Breast epithelium (tissue), 3 donors: ENCODE data around the gene MYH9.

Experiments used
- POLR2A ChIP-seq: fragments of 450-650 bp; IDR thresholded peaks from one replicate; pipeline ENCODE4 v1.6.1; 2016; ENCODE audit warnings: antibody characterized with exemption, mild to moderate bottlenecking, moderate library complexity
- POLR2AphosphoS5 ChIP-seq, 3 donors: sonication (generic); formaldehyde crosslinking; IDR thresholded peaks; one replicate each; pipeline ENCODE4 v1.6.1; 2017; ENCODE audit warnings: antibody characterized with exemption in 3 of 3
- TF ChIP-seq, protein P1 (sequence below), 3 donors: fragments of 450-650 bp; IDR thresholded peaks; one replicate each; pipeline ENCODE4 v1.5.1; 2016 to 2017; ENCODE audit warnings: antibody characterized with exemption in 3 of 3, mild to moderate bottlenecking in 3 of 3, moderate library complexity in 3 of 3

- TF ChIP-seq, protein P1, sequence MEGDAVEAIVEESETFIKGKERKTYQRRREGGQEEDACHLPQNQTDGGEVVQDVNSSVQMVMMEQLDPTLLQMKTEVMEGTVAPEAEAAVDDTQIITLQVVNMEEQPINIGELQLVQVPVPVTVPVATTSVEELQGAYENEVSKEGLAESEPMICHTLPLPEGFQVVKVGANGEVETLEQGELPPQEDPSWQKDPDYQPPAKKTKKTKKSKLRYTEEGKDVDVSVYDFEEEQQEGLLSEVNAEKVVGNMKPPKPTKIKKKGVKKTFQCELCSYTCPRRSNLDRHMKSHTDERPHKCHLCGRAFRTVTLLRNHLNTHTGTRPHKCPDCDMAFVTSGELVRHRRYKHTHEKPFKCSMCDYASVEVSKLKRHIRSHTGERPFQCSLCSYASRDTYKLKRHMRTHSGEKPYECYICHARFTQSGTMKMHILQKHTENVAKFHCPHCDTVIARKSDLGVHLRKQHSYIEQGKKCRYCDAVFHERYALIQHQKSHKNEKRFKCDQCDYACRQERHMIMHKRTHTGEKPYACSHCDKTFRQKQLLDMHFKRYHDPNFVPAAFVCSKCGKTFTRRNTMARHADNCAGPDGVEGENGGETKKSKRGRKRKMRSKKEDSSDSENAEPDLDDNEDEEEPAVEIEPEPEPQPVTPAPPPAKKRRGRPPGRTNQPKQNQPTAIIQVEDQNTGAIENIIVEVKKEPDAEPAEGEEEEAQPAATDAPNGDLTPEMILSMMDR (IDR thresholded peaks at IDR 0.05) = no peak
- no peak for TF ChIP-seq POLR2A
- no peak for TF ChIP-seq POLR2AphosphoS5 (IDR thresholded peaks at IDR 0.05)
Measured at GRCh38 chr22:36315325-36315724, 72.4 kb downstream of the MYH9 start.
